SIG-M5 (cell line): ENCODE results near the gene CARMIL1.

Experiments used
- DNase-seq: peaks from one replicate; lab custom pipeline; 2025; lab: John Stamatoyannopoulos, UW

The CARMIL1 gene

GRCh38 chr6:25512560-25512959, 233.4 kb downstream of the CARMIL1 start:
- DNase-seq, result no peak

- DNase-seq, result no peak
Measured at GRCh38 chr6:25519856-25520255, 240.7 kb downstream of the CARMIL1 start.

- DNase-seq, result no peak
Measured at GRCh38 chr6:25524542-25524941, 245.4 kb downstream of the CARMIL1 start.

- no peak for DNase-seq
Measured at GRCh38 chr6:25525078-25525477, 245.9 kb downstream of the CARMIL1 start.

- DNase-seq, result no peak
Measured at GRCh38 chr6:25534942-25535631, 255.9 kb downstream of the CARMIL1 start.

- DNase-seq, result no peak
Measured at GRCh38 chr6:25535632-25536225, 256.6 kb downstream of the CARMIL1 start.

GRCh38 chr6:25536781-25537180, 257.6 kb downstream of the CARMIL1 start:
- no peak for DNase-seq

- no peak for DNase-seq
Measured at GRCh38 chr6:25537349-25538018, 258.3 kb downstream of the CARMIL1 start.

- no peak for DNase-seq
Measured at GRCh38 chr6:25541228-25541627, 262.1 kb downstream of the CARMIL1 start.

- DNase-seq, result no peak
Measured at GRCh38 chr6:25542984-25543910, 264.1 kb downstream of the CARMIL1 start.

- DNase-seq, result no peak
Measured at GRCh38 chr6:25544833-25545232, 265.7 kb downstream of the CARMIL1 start.

GRCh38 chr6:25547797-25548196, 268.6 kb downstream of the CARMIL1 start:
- no peak for DNase-seq

- DNase-seq, result no peak
Measured at GRCh38 chr6:25548451-25548850, 269.3 kb downstream of the CARMIL1 start.

- DNase-seq, result no peak
Measured at GRCh38 chr6:25550631-25551030, 271.5 kb downstream of the CARMIL1 start.

- DNase-seq, result no peak
Measured at GRCh38 chr6:25553502-25553901, 274.3 kb downstream of the CARMIL1 start.

GRCh38 chr6:25555188-25555587, 276.0 kb downstream of the CARMIL1 start:
- DNase-seq, result no peak

GRCh38 chr6:25556516-25556915, 277.3 kb downstream of the CARMIL1 start:
- no peak for DNase-seq

- DNase-seq, result no peak
Measured at GRCh38 chr6:25558155-25558817, 279.1 kb downstream of the CARMIL1 start.

- no peak for DNase-seq
Measured at GRCh38 chr6:25560865-25561264, 281.7 kb downstream of the CARMIL1 start.

GRCh38 chr6:25564943-25565342, 285.8 kb downstream of the CARMIL1 start:
- no peak for DNase-seq

GRCh38 chr6:25570578-25570977, 291.4 kb downstream of the CARMIL1 start:
- no peak for DNase-seq

GRCh38 chr6:25576919-25577318, 297.7 kb downstream of the CARMIL1 start:
- no peak for DNase-seq
